ENCODE data around the gene COX19.

The COX19 gene

DNA sequence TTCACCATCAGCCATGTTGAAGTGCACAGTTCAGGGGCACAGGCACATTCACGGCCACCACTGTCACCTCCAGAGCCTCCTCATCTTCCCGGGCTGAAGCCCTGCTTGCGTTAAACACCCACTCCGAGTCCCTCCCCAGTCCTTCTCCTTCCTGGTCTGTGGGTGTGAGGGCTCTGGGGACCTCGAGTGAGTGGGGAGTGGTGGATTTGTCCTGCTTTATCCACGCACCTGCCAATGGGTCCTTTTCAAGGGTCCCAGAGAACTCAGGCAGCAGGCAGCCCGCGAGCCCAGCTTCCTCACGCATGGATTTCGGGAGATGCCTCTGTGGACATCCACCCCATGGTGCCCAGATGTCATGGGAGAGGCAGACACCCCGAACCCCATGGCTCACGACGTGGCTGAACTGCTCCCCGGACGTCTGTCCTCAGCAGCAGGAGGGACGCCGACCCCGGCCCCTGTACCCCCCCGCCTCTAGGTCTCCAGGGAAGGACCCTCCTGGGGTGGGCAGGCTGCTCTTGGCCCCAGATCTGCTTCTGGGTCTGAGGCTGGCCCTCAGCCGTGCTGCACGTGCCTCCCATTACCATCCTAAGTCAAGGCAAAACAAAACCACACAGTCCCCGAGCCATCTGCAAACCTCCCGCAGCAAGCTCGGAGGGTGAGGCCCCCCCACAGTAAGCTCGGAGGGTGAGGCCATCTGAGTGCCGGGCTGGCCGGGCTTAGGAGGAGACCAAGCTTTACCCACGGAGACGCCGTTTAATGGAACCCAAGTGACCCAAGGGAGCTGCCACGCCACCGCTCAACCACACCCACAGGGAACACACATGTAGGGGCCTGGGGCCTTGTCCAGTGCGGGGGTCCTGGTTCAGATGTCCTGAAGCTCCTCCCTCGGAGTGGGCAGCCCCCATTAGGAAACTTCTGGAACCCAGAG is 16.6 kb upstream of the COX19 start:
- TF ChIP-seq ZFX (IDR thresholded peaks at IDR 0.05): no peak
- TF ChIP-seq, protein P1, sequence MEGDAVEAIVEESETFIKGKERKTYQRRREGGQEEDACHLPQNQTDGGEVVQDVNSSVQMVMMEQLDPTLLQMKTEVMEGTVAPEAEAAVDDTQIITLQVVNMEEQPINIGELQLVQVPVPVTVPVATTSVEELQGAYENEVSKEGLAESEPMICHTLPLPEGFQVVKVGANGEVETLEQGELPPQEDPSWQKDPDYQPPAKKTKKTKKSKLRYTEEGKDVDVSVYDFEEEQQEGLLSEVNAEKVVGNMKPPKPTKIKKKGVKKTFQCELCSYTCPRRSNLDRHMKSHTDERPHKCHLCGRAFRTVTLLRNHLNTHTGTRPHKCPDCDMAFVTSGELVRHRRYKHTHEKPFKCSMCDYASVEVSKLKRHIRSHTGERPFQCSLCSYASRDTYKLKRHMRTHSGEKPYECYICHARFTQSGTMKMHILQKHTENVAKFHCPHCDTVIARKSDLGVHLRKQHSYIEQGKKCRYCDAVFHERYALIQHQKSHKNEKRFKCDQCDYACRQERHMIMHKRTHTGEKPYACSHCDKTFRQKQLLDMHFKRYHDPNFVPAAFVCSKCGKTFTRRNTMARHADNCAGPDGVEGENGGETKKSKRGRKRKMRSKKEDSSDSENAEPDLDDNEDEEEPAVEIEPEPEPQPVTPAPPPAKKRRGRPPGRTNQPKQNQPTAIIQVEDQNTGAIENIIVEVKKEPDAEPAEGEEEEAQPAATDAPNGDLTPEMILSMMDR (conservative IDR thresholded peaks at IDR 0.05): no peak
- no peak overlapping the region for H3K27ac ChIP-seq

DNA sequence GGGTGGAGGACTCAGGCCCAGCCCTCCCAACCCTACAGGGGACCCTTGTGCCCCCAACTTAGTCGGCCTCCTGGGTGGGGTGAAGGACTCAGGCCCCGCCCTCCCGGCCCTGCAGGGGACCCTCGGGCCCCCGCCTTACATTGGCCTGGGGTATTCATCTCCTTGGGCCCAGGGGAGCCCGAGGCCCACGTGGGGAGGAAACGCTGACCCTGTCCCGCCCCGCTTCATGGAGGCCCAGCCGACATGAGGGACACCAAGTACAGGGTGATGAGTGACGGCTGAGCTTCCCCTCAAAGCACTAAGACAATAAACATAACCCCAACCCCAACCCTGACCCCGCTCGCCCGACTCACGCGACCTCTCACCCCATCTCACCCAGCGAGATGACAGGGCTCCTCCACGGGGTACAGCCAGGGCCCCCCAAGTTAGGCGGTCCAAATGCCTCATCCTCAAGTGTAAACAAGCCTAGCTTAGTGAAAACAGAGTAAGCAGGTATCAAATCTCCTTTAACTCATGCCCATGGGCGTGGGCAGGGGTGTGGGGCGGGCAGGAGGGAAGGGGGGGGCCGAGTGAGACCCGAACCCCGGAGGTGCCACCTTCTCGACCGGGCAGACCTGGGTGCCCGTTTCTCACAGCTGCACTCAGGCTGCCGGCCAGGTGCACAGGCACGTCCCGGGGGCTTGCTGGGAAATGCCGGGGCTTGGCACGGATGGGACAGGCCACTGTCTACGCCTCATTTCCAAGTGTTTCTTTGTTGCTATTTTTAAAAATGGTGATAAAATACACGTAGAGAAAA is 15.8 kb upstream of the COX19 start:
- no peak overlapping the region for H3K27ac ChIP-seq
- TF ChIP-seq, protein P1 (conservative IDR thresholded peaks at IDR 0.05): no peak
- TF ChIP-seq ZFX (IDR thresholded peaks at IDR 0.05): no peak

DNA sequence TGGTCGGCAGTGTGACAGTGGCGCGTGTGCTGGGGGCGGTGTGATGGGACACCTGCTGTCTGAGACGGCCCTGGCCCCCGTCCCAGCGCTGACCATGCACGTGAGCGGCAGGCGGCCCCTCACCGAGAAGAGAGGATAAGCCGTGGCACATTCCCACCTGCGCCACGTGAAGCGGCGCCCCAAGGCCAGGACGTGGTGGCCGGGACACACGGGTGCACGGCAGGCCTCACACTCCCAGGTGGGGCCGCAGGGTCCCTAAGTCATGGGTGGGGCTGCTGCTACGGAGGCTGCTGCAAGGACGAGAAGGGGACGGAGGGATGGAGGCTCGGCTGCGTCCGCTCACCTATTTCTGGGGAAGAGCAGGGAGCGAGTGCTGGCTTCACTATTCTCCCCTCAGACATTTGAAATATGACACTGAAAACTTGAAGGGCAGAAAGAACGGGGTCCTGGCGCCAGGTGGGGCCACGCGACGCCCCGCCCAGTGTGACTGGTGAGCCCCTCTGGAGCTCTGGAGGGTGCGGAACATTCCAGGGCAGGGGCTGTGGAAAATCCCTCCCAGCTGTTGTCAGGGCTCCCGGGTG is 15.1 kb upstream of the COX19 start:
- no peak overlapping the region for H3K27ac ChIP-seq
- TF ChIP-seq, protein P1 (conservative IDR thresholded peaks at IDR 0.05): no peak
- no peak for TF ChIP-seq ZFX (IDR thresholded peaks at IDR 0.05)

DNA sequence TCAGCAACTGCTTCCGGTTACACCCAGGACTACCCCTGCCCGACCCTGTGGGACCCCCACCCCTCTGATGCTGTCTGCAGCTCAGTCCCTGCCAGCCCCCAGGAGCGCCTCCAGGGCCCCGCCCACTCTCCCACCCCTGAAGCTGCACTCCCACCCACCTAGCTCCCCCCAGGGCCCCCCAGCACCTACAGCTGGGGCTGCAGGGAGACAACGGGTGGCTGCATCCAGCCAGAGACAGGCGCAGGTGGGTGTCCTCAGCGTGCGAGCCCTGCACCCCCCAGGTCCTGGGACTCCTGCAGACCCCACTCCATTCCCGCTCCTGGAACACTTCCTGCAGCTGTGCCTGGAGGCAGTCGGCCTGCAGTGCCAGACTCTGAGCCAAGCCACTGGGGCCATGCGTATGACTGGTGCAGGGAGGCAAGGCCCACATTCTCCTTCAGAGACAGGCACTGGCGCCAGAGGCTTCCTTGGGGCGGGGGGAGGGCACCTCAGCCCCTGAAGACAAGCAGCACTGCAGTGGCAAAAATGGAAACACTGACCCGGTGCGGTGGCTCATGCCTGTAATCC is 13.7 kb upstream of the COX19 start:
- TF ChIP-seq, protein P1 (conservative IDR thresholded peaks at IDR 0.05): no peak
- TF ChIP-seq ZFX (IDR thresholded peaks at IDR 0.05): no peak
- no peak overlapping the region for H3K27ac ChIP-seq

DNA sequence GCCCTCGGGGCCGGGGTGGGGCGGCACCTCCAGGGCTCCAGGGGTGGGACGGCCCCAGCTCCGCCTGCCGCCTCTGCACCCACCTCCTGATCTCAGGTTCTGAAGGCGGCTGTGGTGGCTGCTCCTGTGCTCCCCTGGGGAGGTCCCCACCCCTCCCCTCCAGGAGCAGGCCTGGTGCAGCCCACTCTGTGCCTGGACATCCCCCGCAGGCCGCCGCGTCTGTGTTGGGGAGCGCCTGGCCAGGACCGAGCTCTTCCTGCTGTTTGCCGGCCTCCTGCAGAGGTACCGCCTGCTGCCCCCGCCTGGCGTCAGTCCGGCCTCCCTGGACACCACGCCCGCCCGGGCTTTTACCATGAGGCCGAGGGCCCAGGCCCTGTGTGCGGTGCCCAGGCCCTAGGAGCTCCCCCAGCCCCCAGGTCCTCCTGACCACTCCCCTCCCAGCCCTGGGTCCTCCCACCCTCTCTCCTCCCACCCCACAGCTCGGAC is 13.1 kb upstream of the COX19 start:
- TF ChIP-seq, protein P1 (conservative IDR thresholded peaks at IDR 0.05): no peak
- no peak for TF ChIP-seq ZFX (IDR thresholded peaks at IDR 0.05)

DNA sequence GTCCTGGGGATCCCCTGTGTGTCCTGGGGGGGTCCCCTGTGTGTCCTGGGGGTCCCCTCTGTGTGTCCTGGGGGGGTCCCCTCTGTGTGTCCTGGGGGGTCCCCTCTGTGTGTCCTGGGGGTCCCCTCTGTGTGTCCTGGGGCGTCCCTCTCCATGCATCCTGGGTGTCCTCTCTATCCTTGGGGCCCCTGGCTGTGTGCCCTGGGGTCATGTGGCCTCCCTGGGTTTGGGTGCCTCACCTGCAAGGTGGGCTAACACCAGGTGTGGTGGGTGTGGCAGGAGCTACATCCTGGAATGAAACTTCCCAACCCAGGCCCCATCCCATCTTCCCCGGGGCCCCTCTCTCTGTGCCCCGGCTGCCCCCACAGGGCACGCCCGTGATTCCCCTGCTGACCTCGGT is 12.6 kb upstream of the COX19 start:
- TF ChIP-seq ZFX (IDR thresholded peaks at IDR 0.05): no peak
- TF ChIP-seq, protein P1 (conservative IDR thresholded peaks at IDR 0.05): no peak
- H3K27ac ChIP-seq: no peak overlapping the region

More for the DNA sequence above, 13.1 kb upstream of the COX19 start:
- no peak overlapping the region for H3K27ac ChIP-seq

Measured in C4-2B (cell line).